Suprapubic skin (tissue), 4 donors: ENCODE results near the gene IL32. TPM values are rescaled to one million over a fixed set of nuclear protein-coding genes. Genes with fewer than 3 reads are reported as not detected.
A peak's percentile ranks its signal among the peaks of the same experiment; 100 is the strongest.

ENCODE experiments used
- DNase-seq, 2 donors: peaks; one replicate each; pipeline ENCODE4 v3.0.0-alpha.2; 2019; ENCODE audit warnings: low spot score in 2 of 2
- H3K27ac ChIP-seq: fragments of 200-600 bp; sonication (generic); one replicate; pipeline ENCODE4 v1.5.1; 2019
- H3K27me3 ChIP-seq: fragments of 200-600 bp; sonication (generic); one replicate; pipeline ENCODE4 v1.5.1; 2019
- H3K36me3 ChIP-seq: fragments of 200-600 bp; sonication (generic); one replicate; pipeline ENCODE4 v1.5.1; 2019
- H3K4me1 ChIP-seq: fragments of 200-600 bp; sonication (generic); one replicate; pipeline ENCODE4 v1.5.1; 2019
- H3K4me3 ChIP-seq: fragments of 200-600 bp; sonication (generic); one replicate; pipeline ENCODE4 v1.5.1; 2019; ENCODE audit warnings: mild to moderate bottlenecking
- H3K9me3 ChIP-seq: fragments of 200-600 bp; sonication (generic); one replicate; pipeline ENCODE4 v1.5.1; 2019
- CTCF ChIP-seq, 2 donors: fragments of 200-600 bp in 1 of 2; fragments of 450-650 bp in 1 of 2; sonication (generic) in 1 of 2; IDR thresholded peaks; one replicate each; pipeline ENCODE4 v1.5.1; 2016 to 2019; ENCODE audit warnings: antibody characterized with exemption in 2 of 2, mild to moderate bottlenecking in 1 of 2, moderate library complexity in 1 of 2
- EP300 ChIP-seq: sonication (generic); formaldehyde crosslinking; IDR thresholded peaks from one replicate; pipeline ENCODE4 v1.6.1; 2017; ENCODE audit warnings: antibody characterized with exemption
- POLR2A ChIP-seq, 2 donors: fragments of 450-650 bp; IDR thresholded peaks; one replicate each; pipeline ENCODE4 v1.6.1; 2017; ENCODE audit warnings: antibody characterized with exemption in 2 of 2, mild to moderate bottlenecking in 2 of 2, moderate library complexity in 2 of 2
- POLR2AphosphoS5 ChIP-seq, 3 donors: sonication (generic); formaldehyde crosslinking; IDR thresholded peaks; one replicate each; pipeline ENCODE4 v1.6.1; 2017; ENCODE audit warnings: antibody characterized with exemption in 3 of 3
- WGBS: methylation state at CpG from one replicate; pipeline ENCODE4 v1.1.5; 2018; 5-methylcytosine and 5-hydroxymethylcytosine counted together
- total RNA-seq, 4 donors: library from RNA; depleted of rRNA; stranded (reverse); fragments of >200 nt; gene quantifications; one replicate each; pipeline ENCODE4 v1.1.0, GENCODE V29; 2016

The IL32 gene
- total RNA-seq, 4 donors from 2014 or later: 2.6 to 11.9 (median 6.1) TPM

GRCh38 chr16:3085868-3086595 lies 20.6 kb downstream of the IL32 start:
- WGBS: 85% methylated on average over 17 of the region's 17 CpGs
- H3K4me3 ChIP-seq: peak overlapping the region; percentile 17

GRCh38 chr16:3086596-3087242 lies 21.3 kb downstream of the IL32 start:
- no peak for TF ChIP-seq EP300
- no peak for TF ChIP-seq POLR2A (IDR thresholded peaks at IDR 0.05)
- Histone ChIP-seq H3K27me3 (peaks cover 9% of the 10 kb centered on the region), H3K36me3 (no peaks in the 10 kb centered on the region), H3K4me1 (peaks cover 11% of the 10 kb centered on the region), H3K27ac (peak overlapping the region; percentile 6), H3K9me3 (no peaks in the 10 kb centered on the region), H3K4me3 (peak overlapping the region; percentile 17)
- no peak for DNase-seq
- 63% methylated on average over 10 of the region's 14 CpGs for WGBS

More at GRCh38 chr16:3085868-3086595, 20.6 kb downstream of the IL32 start:
- H3K27me3 ChIP-seq: peaks cover 5% of the 10 kb centered on the region
- no peak for DNase-seq
- no peaks in the 10 kb centered on the region for H3K36me3 ChIP-seq
- H3K27ac ChIP-seq: no peak overlapping the region
- no peaks in the 10 kb centered on the region for H3K9me3 ChIP-seq
- H3K4me1 ChIP-seq: peaks cover 11% of the 10 kb centered on the region
- TF ChIP-seq EP300: no peak
- TF ChIP-seq CTCF (IDR thresholded peaks at IDR 0.05): no peak
- TF ChIP-seq POLR2A (IDR thresholded peaks at IDR 0.05): no peak
- no peak for TF ChIP-seq POLR2AphosphoS5 (IDR thresholded peaks at IDR 0.05)

GRCh38 chr16:3087243-3088235 lies 22.1 kb downstream of the IL32 start:
- WGBS: 52% methylated on average over 12 of the region's 18 CpGs
- DNase-seq: peak in 1 of 2 donors; percentile 77
- Histone ChIP-seq H3K9me3 (no peaks in the 10 kb centered on the region), H3K4me3 (peak overlapping the region; percentile 17), H3K4me1 (peaks cover 11% of the 10 kb centered on the region), H3K36me3 (no peaks in the 10 kb centered on the region), H3K27ac (peak overlapping the region; percentile 6), H3K27me3 (peaks cover 16% of the 10 kb centered on the region)
- TF ChIP-seq EP300: no peak
- no peak for TF ChIP-seq CTCF (IDR thresholded peaks at IDR 0.05)
- TF ChIP-seq POLR2AphosphoS5 (IDR thresholded peaks at IDR 0.05): no peak
- no peak for TF ChIP-seq POLR2A (IDR thresholded peaks at IDR 0.05)

- no peak overlapping the region for H3K4me3 ChIP-seq
- H3K36me3 ChIP-seq: no peaks in the 10 kb centered on the region
- H3K4me1 ChIP-seq: peaks cover 11% of the 10 kb centered on the region
- no peaks in the 10 kb centered on the region for H3K9me3 ChIP-seq
- H3K27me3 ChIP-seq: peaks cover 21% of the 10 kb centered on the region
- no peak overlapping the region for H3K27ac ChIP-seq
- DNase-seq: no peak
- 69% methylated on average over 7 of the region's 7 CpGs for WGBS
- no peak for TF ChIP-seq POLR2AphosphoS5 (IDR thresholded peaks at IDR 0.05)
- no peak for TF ChIP-seq CTCF (IDR thresholded peaks at IDR 0.05)
- TF ChIP-seq EP300: no peak
- no peak for TF ChIP-seq POLR2A (IDR thresholded peaks at IDR 0.05)
These were observed 23.0 kb downstream of the IL32 start for GRCh38 chr16:3088450-3088849.

- DNase-seq: peak in 1 of 2 donors; percentile 75
- WGBS: 94% methylated on average over 53 of the region's 71 CpGs
- Histone ChIP-seq H3K27me3 (peaks cover 21% of the 10 kb centered on the region), H3K9me3 (no peaks in the 10 kb centered on the region), H3K4me3 (no peak overlapping the region), H3K36me3 (no peaks in the 10 kb centered on the region), H3K27ac (no peak overlapping the region), H3K4me1 (peaks cover 11% of the 10 kb centered on the region)
- TF ChIP-seq POLR2A (IDR thresholded peaks at IDR 0.05): no peak
- TF ChIP-seq EP300: no peak
- TF ChIP-seq POLR2AphosphoS5 (IDR thresholded peaks at IDR 0.05): no peak
- no peak for TF ChIP-seq CTCF (IDR thresholded peaks at IDR 0.05)
These were observed 23.7 kb downstream of the IL32 start for GRCh38 chr16:3088925-3089716.
